HG03280 (cell line): ENCODE data around the gene CRYBG2.
"Not testable (repeated sequence)": the region's sequence is repeated elsewhere in the genome, so short reads cannot be mapped to it uniquely, and the experiment has no call there.

Source experiments
- ATAC-seq: cut with Tn5 transposase; IDR thresholded peaks from one replicate; pipeline ENCODE4 v1.9.1; 2021; ENCODE audit warnings: mild to moderate bottlenecking, moderate library complexity; ENCODE audit not compliant: unreplicated experiment

The CRYBG2 gene

DNA sequence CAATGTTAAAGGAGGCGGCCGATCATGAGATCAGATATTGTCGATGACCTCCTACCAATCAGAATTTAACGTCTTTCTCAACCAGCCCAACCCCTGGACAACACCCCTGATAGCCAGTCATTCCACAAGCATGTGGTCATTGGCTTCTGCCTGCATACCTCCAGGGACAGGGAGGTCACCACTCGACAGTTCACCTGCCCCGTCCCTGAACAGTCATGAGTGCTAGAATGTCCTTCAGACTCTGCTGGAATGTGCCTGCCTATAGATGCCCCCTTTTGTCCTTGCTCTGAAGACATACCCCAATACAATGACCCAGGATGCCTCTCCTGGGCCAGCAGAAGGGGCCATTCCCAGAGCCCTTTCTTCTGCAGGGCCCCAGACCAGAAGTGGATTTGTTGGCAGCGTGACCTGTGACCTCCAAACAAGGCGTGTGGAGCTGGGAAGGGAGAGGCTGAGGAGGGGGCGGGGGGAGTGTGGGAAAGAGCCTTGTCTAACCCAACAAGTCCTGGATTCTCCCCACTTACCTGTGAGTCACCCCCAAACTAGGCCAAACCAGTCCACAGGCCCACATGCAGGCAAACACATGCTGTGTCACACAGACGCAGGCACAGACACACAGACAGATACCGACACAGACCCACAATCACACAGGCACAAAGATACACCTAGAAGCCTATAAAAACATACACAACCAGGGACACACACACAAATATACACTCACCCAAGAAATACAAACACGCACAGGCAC lies 2.2 kb downstream of the CRYBG2 start:
- no peak for ATAC-seq

DNA sequence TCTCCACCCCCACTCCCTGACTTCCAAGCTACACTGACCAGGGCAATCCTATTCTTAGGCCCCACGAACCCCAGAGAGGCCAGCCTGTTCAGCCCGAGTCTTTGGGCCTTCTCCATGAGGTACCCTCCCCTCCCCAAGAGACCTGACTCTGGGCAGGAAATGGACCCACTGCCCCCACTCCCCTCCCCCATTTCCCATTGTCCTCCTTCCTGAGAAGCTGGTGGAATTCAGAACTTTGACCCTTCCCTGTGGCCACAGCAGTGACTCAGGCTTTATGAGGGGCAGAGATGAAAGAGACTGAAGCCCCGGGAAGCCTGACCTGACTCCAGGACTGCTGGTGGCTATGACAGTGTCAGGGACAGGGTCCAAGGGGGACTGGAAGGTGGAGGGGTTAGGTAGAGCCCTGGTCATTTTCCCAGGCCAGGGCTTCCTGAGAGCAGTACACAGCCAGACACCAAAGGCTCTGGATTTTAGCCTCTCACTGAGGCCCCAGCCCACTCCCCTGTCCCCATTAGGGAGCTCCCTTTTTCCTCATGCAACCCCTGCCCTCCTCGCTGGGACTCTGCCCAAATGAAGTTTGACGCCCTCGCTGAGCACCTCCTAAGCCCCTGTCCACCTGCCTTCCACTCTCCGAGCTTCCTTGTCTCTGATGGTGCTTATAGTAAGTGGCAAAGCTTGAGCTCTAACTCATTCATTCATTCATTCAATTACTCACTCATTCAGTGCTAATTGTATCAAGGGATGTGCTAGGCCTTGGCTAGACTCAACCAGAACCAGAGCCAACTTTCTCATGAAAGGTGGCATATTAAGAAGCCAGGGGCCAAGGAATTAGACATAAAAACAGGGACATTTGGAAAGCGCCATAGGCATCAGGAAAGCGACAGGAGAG lies 3.0 kb downstream of the CRYBG2 start:
- no peak for ATAC-seq

DNA sequence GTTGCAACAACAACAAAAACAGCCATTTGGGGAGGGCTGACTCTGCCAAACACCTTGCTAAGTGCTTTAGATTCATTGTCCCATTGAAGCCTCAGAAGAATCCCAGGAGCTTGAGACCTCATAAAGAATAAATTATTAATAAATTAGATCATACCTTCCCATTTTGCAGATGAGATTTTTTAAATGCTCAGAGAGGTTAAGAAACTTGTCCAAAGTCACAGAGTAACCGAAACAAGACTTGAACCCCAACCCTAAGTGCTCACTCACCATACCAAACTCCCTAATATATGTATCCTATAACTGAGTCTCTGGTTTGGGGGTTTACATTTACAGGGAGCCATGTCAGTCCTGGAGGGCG lies 3.6 kb downstream of the CRYBG2 start:
- ATAC-seq = no peak

DNA sequence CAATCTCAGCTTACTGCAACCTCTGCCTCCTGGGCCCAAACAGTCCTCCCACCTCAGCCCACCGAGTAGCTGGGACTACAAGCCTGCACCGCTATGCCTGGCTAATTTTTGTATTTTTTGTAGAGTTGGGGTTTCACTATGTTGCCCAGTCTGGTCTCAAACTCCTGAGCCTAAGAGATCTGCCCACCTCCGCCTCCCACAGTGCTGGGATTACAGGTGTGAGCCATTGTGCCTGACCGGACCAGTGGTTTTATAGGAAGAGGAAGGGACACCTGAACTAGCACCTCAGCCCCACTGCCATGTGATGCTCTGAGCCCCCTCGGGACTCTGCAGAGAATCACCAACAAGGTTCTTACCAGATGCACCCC lies 4.1 kb downstream of the CRYBG2 start:
- no peak for ATAC-seq

DNA sequence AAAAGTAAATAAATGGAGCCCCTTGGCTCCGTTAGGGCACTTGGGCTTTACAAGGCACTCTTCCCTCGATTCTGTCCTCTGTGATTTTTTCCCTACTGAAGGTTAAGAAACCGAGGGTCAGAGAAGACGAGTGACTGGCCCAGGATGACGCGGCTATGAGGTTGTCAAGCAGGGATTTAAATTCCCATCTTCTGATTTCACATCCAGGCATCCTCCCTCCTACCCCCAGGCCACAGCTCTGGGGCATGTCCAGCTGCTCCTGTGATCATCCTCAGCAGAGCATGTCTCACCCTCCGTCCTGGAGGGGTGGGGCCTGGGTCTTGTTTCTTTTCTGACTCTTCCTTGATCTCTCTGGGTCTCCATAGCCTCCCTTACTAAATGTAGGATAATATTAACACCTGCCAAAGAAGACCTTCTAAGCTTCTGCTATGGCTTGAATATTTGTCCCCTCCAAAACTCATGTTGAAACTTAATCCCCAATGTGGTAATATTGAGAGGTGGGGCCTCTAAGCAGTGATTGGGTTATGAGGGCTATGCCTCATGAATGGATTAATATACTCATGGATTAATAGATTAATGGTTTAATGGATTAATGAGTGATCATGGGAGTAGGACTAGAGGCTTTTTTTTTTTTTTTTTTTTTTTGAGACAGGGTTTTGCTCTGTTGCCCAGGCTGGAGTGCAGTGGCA lies 4.6 kb downstream of the CRYBG2 start:
- ATAC-seq = no peak

DNA sequence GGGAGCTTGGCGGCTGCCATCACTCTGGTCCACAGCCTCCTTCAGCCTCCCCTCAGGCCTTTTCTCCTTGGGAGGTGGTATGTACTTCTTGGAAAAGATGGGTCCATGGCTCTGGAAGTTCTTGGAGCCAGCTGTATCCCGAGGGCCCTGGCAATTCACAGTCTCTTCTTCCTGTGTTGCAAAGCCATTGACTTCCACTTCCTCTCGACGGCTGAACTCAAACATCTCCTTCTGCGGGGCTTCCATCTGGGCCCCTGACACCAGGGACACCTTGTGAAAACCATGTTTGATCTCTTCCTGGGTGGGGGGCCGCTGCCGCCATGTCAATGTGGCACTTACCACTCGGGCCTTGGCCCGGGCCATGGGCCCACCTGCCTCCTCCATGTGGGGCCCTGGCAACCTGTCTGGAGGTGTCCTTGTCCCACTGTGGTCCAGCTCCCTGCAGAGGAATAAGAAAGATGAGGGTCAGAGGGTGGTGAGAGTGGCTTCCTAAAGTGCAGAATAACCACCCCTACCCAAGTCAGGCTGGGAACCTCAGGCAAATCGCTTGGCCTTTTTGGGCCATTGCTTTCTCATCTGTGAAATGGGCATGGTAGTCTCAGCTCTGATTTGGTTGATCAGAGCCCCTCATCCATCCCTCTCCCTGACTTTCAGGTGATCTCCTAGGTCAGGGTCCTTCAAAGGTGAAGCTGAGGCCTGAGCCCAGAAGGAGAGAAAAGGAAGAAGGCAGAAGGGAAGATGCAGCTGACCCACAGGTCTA lies 7.5 kb downstream of the CRYBG2 start:
- ATAC-seq = no peak

DNA sequence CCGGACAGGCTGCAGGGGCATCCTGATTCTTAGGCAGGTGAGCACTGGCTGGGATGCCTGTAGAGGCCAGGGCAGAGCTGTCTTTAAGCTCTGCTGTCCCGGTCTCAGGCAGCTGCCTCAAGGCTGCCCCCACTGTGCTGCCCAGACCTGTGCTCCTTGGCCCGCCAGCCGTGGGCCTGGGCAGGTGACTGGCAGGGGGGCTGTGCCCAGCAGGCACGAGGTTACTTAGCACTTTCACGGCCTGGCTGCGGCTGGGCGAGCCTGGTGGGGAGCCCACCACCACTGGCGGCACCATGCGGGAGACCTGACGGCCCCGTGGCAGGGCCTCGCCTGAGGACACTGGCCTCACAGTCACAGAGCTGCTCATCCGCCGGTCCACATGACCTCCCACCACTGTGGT lies 8.2 kb downstream of the CRYBG2 start:
- ATAC-seq = no peak

DNA sequence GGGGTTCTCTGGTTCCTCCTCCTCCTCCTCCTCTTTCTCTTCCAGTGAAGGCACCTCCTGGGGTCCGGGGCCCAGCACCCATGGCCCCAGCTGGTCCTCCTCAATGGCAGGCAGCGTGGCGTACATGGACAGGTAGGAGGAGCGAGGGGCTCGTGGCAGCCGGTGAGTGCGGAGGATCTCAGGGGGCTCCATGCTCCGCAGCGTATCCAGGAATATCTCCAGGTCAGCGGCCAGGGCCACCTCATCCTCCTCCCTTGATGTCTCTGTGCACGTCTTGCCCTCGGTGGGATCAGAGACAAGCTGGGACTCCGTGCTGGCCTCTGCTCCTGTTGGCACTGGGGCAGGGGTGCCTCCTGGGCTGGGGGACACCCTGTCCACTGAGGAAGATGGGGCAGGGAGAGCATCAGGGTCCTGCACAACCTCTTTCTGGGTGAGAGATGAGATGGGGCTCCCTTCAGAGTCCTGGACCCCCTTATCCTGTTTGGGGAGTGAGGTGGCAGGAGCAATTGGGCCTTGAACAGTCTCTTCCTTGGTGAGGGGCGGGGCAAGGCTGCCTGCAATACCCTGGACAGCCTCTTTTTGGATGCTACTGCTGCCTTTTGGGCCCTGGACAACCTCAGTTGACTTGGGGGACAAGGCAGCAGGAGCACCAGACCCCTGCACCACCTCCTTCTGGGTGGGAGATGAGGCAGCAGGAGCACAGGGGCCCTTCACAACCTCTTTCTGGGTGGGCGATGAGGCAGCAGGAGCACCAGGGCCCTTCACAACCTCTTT lies 9.6 kb downstream of the CRYBG2 start:
- no peak for ATAC-seq

DNA sequence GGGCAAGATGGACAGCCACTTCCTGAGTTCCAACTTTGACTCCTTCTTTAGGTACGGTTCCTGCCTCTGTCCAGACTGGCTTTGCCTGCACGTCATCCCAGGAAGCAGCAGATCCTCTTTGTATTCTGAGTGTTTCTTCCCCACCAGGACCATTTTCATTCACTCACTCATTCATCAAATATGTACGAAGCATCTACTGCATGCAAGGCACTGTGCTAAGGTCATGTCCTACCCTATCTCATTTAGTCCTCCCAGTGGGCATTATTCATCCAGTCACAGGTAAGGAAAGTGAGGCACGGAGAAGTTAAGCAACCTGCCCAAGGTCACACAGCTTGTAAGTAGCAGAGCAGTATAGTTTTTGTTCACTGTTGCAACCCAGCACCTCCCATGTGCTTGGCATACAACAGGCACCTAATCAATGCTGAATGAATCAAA lies 13.9 kb downstream of the CRYBG2 start:
- no peak for ATAC-seq

DNA sequence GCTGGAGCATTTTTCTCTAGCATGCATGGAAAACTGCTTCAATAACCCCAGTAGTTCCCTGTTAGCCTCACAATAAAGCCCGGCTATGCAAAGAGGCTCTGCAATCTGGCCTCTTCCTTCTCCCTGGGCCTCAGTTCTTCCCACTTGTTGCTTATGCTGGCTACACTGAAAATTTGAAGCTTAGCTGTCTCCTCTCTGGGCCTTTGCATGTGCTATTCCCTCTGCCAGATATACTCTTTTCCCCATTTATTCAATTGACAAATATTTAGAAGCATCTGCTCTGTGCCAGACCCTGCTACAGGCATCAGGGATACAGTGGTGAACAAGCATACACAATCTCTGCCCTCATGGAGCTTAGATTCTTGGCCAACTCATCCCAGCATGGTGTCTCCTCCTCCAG lies 15.3 kb downstream of the CRYBG2 start:
- ATAC-seq = no peak

DNA sequence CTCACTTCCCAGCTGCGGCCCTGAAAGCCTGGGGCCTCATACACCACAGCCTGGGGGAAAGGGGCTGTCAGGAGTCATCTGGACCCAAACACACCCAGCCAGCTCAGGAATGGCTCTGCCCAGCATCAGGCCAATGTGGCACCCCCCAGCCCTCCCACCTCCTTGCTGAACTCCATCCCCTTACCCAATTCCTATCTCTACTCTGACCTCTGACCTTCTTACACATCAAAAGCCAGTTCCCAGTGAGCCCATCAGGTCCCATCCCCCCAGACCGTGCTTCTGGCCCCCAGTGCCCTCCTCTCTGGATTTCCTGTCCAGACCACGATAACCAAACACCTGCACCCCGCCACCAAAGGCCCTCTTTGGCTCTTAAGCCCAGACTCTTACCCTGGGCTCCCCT lies 16.3 kb downstream of the CRYBG2 start:
- ATAC-seq = no peak

DNA sequence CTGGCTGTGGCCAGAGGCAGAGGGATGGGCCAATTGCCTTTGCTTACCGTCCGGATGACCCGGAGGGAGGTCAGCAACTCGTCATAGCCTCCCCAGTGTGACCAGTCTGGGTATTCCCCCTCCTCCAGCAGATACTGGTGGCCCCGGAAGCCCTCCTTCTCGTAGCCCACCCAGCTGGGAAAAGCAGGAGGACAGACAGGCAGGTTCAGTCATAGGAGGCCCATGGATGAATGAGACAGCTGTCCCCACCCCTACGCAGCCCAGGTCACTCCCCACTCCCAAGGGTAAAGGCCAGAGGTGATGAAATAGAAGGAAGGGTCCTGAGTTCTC lies 16.8 kb downstream of the CRYBG2 start:
- no peak for ATAC-seq

DNA sequence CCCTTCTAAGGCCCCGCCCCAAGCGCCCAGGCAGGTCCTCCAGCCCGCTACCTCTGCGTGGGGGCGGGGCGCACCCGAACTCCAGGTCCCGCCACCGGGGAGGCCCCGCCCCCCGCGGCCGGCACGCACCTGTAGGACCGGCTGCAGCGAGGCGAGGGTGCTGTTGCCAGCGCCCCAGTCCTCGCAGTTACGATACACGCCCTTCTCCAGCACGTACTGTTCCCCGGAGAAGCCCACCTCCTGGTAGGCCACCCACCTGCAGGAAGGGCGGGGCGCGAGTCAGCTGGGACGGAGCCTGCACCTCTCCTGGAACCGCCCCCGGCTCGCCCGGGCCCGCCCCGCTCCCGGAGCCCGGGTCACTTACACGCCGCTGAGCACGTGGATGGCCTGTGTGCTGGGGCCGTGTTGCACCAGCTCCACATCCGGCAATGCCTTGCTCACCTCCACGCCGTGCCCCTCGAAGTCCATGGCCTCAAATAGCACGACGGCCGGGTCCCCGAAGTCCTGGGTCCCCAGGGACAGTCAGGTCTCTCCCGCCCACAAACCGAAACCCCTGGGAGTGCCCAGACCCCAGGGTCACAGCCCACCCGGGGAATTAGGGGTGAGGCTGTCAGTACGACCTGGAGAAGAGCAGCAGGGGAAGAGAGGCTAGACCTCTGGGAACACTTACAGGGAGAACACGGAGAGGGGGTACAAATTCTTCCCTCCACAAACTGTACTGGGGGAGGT lies 17.3 kb downstream of the CRYBG2 start:
- peak; percentile 79 for ATAC-seq

DNA sequence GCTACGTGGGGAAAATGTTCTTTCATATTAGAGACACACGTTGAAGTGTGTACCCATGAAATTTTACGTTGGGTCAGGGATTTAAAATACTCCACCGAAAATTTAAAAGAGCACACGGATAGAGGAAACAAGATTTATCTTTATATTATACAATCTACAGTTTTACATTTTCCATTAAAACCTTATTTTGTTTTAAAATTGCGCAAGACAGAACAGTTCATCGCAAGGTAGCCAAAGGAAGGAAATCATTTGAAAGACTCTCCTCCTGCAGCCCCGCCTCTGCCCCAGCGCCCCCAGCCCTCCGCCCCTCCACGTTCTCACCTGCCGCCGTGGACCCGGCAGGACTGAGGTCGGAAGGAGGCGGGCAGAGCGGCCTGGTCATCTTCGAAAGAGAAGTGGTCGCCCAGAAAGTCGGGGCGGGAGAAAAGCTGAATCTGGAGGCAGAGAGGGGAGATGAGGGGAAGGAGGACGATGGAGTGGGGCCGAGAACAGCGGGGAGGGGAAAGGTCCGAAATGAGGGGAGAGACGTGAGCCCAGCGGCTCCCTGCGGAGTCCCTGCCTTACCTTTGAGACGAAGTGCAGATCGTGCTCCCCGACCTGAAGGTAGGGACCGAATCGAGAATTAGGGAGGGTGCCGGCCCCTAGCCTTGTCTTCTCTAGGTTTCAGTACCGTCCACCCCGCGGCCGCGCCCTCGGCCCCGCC lies 18.0 kb downstream of the CRYBG2 start:
- no peak for ATAC-seq

DNA sequence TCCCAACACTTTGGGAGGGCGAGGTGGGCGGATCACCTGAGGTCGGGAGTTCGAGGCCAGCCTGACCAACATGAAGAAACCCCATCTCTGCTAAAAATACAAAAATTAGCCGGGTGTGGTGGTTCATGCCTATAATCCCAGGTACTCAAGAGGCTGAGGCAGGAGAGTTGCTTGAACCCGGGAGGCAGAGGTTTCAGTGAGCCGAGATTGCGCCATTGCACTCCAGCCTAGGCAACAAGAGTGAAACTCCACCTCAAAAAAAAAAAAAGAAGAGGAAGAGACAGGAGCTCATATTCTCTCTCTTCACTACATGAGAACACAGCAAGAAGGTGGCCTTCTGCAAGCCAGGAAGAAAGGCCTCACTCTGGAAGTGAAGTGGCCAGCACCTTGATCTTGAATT lies 20.6 kb downstream of the CRYBG2 start:
- not testable (repeated sequence) for ATAC-seq

DNA sequence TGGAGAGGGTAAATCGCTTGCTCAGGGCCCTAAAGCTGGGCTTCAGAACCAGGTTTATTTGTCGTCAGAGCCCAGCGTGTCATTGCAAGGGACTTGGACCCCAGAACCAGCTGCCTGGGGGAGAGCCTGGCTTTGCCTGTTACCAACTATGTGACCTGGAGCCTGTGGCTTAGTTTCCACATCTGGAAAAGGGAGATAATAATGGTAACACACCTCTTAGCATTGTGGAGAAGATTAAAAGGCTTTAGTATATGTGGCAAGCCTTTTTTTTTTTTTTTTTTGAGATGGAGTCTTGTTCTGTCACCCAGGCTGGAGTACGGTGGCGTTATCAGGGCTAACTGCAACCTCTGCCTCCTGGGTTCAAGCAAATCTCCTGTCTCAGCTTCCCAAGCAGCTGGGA lies 23.7 kb downstream of the CRYBG2 start:
- no peak for ATAC-seq

DNA sequence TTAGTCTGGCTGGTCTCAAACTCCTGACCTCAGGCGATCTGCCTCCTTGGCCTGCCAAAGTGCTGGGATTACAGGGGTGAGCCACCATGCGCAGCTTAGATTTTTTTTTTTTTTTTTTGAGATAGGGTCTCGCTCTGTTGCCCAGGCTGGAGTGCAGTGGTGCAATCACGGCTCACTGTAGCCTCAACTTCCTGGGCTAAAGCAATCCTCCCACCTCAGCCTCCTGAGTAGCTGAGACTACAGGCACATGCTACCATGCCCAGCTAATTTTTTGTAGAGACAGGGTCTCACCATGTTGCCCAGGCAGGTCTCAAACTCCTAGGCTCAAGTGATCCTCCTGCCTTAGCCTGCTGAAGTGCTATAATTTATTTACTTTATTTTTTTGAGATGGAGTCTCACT lies 24.6 kb downstream of the CRYBG2 start:
- ATAC-seq = not testable (repeated sequence)

DNA sequence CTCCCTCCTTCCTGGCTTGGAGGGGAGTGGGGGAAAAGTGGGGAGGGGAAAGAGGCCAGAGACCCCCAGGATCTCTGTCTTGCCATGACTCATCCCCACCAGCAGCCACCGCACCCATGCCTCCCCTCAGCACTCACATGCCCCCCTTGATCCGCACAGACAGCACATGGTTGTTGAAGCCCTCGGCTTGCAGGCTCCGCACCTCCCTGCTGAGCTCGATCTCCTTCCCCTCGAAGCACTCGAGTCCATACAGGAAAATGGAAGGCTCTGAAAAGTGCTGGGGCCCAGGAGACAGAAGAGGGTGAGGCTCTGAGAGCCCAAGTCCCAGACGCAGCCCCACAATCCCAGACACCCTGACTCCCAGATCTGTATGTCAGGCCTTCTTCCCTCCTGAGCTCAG lies 25.3 kb downstream of the CRYBG2 start:
- ATAC-seq = no peak

DNA sequence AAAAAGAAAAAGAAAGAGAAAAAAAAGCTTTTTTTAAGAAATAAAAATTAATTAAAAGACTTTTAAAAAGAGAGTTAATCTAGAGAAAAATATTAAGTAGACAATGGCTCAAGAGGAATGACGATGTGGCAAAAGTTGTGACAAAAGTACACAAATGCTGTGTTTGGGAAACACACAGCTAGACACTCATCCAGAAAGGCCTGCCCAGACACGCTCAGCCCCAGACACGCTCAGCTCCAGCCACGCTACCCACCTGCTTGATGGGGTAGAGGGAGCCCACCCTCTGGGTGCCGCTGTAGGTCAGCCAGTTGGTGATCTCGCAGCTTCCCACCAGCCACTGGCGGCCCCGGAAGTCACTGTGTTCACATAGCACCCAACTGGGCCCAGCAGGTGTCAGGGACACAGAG lies 26.0 kb downstream of the CRYBG2 start:
- ATAC-seq = no peak
